ENCODE results near the gene NDUFA11.
"Not testable (repeated sequence)": the region's sequence is repeated elsewhere in the genome, so short reads cannot be mapped to it uniquely, and the experiment has no call there.

The NDUFA11 gene

DNA sequence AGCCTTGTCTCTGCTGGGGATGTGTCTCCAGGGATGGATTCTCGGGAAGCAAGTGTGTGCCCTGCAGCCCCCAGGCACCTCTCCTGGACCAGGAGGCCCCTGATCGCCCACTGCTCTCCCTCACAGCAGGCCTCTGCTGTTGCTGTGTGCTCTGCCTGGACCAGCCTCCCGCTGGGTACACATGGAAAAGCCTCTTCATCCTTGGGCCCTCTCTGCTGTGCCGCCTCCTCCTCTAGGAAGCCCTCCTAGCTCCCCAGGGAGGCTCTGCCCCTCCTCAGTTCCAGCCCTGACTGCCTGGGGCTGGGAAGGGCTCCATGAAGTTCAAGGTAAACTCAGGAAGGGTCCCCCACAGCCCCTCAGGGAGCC is 12.0 kb downstream of the NDUFA11 start:
- peaks cover 3% of the 10 kb centered on the region for H3K27me3 ChIP-seq (ENCODE audit: control insufficient read depth, insufficient read depth, low read length)
- peaks cover 15% of the 10 kb centered on the region for H3K4me1 ChIP-seq (ENCODE audit: control insufficient read depth, insufficient read depth, low read length)
- peaks cover 11% of the 10 kb centered on the region for H3K36me3 ChIP-seq (ENCODE audit: control insufficient read depth, insufficient read depth, low read length)
- no peak overlapping the region for H3K27ac ChIP-seq (ENCODE audit: low read depth, low read length)
- no peak overlapping the region for H3K9ac ChIP-seq (ENCODE audit: low read length)
- H3K4me3 ChIP-seq (ENCODE audit: low read length), result no peak overlapping the region

DNA sequence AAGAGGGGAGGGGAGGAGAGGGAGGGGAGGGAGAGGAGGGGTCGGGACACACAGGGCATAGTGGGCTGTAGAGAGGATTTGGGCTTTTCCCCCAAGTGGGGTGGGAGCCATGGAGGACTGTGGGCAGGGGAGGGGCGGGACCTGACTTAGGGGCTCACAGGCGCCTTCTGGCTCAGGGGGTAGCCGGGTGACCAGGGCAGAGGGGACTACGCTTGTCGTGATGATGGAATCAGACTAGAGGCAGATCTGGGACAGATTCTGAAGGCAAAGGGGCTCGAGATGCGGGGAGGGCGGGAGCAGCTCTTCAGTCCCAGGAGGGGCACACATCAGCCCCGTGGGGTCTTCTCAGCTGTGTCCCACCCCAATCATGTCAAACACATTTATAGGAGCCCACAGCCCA is 13.5 kb downstream of the NDUFA11 start:
- Histone ChIP-seq H3K4me3 (ENCODE audit: low read length) (no peak overlapping the region), H3K9ac (ENCODE audit: low read length) (no peak overlapping the region), H3K36me3 (ENCODE audit: control insufficient read depth, insufficient read depth, low read length) (peaks cover 4% of the 10 kb centered on the region), H3K27ac (ENCODE audit: low read depth, low read length) (peak overlapping the region; percentile 58), H3K4me1 (ENCODE audit: control insufficient read depth, insufficient read depth, low read length) (peaks cover 15% of the 10 kb centered on the region), H3K27me3 (ENCODE audit: control insufficient read depth, insufficient read depth, low read length) (peaks cover 3% of the 10 kb centered on the region)

DNA sequence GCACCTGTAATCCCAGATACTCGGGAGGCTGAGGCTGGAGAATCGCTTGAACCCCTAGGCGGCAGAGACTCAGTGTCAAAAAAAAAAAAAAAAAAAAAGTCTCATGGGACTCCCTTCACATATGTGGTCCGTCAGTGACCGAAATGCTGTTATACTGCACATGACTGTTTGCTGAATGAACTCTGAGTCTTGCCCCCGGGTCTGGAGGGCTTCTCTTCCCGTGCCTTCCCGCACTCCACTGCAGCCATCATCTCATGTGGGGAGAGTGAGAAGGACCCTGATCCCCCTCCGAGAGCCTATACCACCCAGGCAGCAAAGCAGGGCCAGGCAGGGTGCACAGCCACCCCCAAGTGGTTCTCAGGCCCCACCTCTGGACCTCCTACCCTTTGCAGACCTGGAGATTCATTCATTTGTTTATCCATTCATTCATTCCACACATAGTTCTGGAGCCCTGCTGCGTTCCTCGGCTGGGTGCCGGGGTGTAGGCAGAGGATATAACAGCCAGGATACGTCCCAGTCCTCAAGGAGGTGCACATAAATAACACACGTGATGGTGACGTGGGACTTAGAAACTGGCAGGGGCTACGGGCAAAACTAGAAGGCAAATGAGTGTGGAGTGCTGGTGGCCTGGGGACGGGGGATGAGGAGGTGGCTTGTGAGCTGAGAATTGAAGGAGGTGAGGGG is 14.2 kb downstream of the NDUFA11 start:
- Histone ChIP-seq H3K27ac (ENCODE audit: low read depth, low read length) (peak overlapping the region; percentile 58), H3K4me3 (ENCODE audit: low read length) (no peak overlapping the region), H3K27me3 (ENCODE audit: control insufficient read depth, insufficient read depth, low read length) (peaks cover 3% of the 10 kb centered on the region), H3K4me1 (ENCODE audit: control insufficient read depth, insufficient read depth, low read length) (peaks cover 15% of the 10 kb centered on the region), H3K9ac (ENCODE audit: low read length) (no peak overlapping the region), H3K36me3 (ENCODE audit: control insufficient read depth, insufficient read depth, low read length) (no peaks in the 10 kb centered on the region)

DNA sequence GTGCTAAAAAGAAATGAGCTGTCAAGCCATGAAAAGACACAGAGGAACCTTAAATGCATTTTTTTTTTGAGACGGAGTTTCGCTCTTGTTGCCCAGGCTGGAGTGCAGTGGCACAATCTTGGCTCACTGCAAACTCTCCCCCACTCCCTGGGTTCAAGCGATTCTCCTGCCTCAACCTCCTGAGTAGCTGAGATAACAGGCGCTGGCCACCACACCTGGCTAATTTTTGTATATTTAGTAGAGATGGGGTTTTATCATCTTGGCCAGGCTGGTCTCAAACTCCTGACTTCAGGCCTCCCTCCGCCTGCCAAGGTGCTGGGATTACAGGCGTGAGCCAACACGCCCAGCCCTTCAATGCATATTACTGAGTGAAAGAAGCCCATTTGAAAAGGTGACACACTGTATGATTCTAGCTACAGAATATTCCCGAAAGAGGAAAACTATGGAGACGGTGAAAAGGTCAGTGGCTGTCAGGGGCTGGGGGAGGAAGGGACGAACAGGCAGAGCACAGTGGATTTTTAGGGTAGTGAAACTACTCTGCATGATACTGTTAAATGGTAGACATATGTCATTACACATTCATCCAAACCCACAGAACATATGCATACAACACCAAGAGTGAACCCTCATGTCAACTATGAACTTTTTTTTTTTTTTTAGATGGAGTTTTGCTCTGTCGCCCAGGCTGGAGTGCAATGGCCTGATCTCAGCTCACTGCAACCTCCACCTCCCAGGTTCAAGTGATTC is 19.4 kb downstream of the NDUFA11 start:
- not testable (repeated sequence) for H3K4me3 ChIP-seq (ENCODE audit: low read length); H3K27ac ChIP-seq (ENCODE audit: low read depth, low read length); H3K27me3 ChIP-seq (ENCODE audit: control insufficient read depth, insufficient read depth, low read length); H3K9ac ChIP-seq (ENCODE audit: low read length); H3K36me3 ChIP-seq (ENCODE audit: control insufficient read depth, insufficient read depth, low read length)
- H3K4me1 ChIP-seq (ENCODE audit: control insufficient read depth, insufficient read depth, low read length), result peaks cover 12% of the 10 kb centered on the region

DNA sequence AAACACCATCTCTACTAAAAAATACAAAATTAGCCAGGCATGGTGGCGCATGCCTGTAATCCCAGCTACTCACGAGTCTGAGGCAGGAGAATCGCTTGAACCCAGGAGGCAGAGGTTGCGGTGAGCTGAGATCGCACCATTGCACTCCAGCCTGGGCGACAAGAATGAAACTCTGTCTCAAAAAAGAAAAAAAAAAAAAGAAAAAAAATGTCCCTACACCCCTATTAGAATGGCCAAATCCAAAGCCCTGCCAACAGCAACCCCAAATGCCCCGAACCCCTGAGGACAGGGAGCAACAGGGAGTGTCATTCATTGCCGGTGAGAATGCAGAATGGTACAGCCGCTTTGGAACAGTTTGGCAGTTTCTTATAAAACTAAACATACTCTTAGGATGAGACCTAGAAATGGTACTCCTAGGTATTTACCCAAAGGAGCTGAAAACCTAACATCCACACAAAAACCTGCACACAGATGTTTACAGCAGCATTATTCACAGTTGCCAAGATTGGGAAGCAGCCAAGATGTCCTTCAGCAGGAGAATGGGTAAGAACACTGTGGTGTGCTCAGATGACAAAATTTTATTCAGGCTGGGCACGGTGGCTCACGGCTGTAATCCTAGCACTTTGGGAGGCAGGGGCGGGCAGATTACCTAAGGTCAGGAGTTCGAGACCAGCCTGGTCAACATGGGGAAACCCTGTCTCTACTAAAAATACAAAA is 20.3 kb downstream of the NDUFA11 start:
- peaks cover 12% of the 10 kb centered on the region for H3K4me1 ChIP-seq (ENCODE audit: control insufficient read depth, insufficient read depth, low read length)
- H3K4me3 ChIP-seq (ENCODE audit: low read length); H3K9ac ChIP-seq (ENCODE audit: low read length); H3K27me3 ChIP-seq (ENCODE audit: control insufficient read depth, insufficient read depth, low read length); H3K36me3 ChIP-seq (ENCODE audit: control insufficient read depth, insufficient read depth, low read length): not testable (repeated sequence)
- peak overlapping the region; percentile 37 for H3K27ac ChIP-seq (ENCODE audit: low read depth, low read length)

DNA sequence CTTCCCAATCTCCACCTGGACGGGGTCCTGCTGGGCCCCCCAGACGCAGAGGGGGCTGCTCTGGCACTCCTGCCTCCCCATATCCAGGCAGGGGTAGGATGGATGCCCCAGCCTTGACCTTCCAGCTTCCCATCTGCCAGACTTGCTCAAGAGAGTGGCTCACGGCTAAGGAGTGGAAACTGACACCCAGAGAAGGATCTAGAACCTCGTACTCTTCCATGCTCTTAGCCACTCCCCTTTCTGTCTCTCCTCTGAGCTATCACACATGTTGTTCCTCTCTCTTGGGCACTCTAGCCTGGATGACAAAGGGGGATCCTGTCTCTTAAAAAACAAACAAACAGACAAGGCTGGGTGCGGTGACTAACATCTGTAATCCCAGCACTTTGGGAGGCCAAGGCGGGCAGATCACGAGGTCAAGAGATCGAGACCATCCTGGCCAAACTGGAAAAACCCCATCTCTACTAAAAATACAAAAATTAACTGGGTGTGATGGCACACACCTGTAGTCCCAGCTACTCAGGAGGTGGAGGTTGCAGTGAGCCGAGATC is 21.1 kb downstream of the NDUFA11 start:
- no peak overlapping the region for H3K4me3 ChIP-seq (ENCODE audit: low read length)
- no peaks in the 10 kb centered on the region for H3K36me3 ChIP-seq (ENCODE audit: control insufficient read depth, insufficient read depth, low read length)
- H3K27ac ChIP-seq (ENCODE audit: low read depth, low read length), result peak overlapping the region; percentile 40
- H3K9ac ChIP-seq (ENCODE audit: low read length), result no peak overlapping the region
- H3K4me1 ChIP-seq (ENCODE audit: control insufficient read depth, insufficient read depth, low read length), result peaks cover 12% of the 10 kb centered on the region
- no peaks in the 10 kb centered on the region for H3K27me3 ChIP-seq (ENCODE audit: control insufficient read depth, insufficient read depth, low read length)

DNA sequence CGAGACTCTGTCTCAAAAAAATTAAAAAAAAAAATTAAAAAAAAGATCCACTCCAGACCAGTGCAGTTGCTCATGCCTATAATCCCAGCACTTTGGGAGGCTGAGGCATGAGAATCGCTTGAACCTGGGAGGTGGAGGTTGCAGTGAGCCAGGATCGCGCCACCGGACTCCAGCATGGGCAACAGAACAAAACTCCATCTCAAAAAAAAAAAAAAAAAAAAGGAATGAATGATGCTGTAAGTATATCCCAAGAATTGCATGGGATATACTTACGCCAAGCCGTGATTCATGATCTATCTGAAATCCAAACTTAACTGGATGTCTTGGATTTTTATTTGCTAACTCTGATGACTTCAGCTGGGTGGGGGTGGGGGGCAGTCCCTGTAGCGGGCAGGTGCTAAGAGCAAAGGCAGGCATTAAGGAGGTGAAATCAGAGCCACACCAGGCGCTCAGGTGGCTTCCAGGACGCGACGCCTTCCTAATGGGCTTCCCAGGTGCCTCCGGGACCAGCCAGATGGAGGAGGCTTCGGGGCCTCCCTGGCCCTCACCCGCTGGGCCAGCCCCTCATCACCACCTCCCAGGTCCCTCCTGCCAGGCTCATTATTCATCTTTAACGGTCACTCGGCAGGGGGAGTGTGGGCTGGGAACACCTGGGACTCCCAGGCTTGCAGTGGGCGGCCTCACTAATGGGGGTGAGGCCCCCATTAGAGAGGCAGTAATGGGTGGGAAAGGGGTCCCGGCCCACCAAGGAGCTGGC is 21.9 kb downstream of the NDUFA11 start:
- H3K27ac ChIP-seq (ENCODE audit: low read depth, low read length), result peak overlapping the region; percentile 40
- H3K9ac ChIP-seq (ENCODE audit: low read length), result no peak overlapping the region
- H3K36me3 ChIP-seq (ENCODE audit: control insufficient read depth, insufficient read depth, low read length), result no peaks in the 10 kb centered on the region
- H3K4me1 ChIP-seq (ENCODE audit: control insufficient read depth, insufficient read depth, low read length), result peaks cover 12% of the 10 kb centered on the region
- H3K4me3 ChIP-seq (ENCODE audit: low read length), result no peak overlapping the region
- H3K27me3 ChIP-seq (ENCODE audit: control insufficient read depth, insufficient read depth, low read length), result no peaks in the 10 kb centered on the region

DNA sequence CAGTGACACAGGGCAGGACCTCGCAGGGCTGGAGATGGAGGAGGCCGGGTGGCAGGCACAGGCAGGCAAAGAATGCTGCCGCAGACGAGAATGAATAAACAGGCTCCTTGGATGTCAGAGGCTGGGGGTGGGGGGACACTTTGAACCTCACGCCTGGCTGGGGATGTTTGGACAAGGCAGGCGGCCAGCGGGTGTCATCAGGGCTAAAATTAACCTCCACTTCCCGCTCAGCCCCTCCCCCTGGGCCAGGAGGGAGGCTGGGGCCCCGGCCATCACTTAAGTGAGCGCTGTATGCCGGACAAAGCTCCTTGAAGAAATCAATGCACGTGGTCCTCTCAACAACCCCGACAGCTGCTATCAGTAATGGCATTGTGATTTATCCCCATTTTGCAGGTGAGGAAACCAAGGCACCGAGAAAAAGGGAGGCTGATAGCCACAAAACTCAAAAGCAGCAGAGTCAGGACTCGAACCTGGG is 22.9 kb downstream of the NDUFA11 start:
- Histone ChIP-seq H3K4me3 (ENCODE audit: low read length) (no peak overlapping the region), H3K36me3 (ENCODE audit: control insufficient read depth, insufficient read depth, low read length) (no peaks in the 10 kb centered on the region), H3K27me3 (ENCODE audit: control insufficient read depth, insufficient read depth, low read length) (no peaks in the 10 kb centered on the region), H3K9ac (ENCODE audit: low read length) (no peak overlapping the region), H3K27ac (ENCODE audit: low read depth, low read length) (peak overlapping the region; percentile 72), H3K4me1 (ENCODE audit: control insufficient read depth, insufficient read depth, low read length) (peaks cover 12% of the 10 kb centered on the region)

DNA sequence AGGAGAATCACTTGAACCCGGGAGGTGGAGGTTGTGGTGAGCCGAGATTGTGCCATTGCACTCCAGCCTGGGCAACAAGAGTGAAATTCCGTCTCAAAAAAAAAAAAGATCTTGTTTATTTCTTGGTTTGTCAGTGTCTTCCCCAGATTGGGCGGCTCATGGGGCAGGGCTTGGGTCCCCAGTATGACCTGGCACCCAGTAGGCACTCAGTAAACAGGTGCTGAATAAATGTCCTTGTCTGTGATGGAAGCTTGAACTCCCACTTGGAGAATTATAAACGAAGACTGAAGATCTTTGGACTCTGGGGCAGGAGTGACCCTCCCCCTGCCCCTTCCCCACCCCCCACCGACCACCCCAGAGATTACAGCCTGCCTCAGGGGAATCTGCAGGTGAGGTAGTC is 23.4 kb downstream of the NDUFA11 start:
- no peak overlapping the region for H3K9ac ChIP-seq (ENCODE audit: low read length)
- H3K4me3 ChIP-seq (ENCODE audit: low read length), result no peak overlapping the region
- no peaks in the 10 kb centered on the region for H3K36me3 ChIP-seq (ENCODE audit: control insufficient read depth, insufficient read depth, low read length)
- H3K27ac ChIP-seq (ENCODE audit: low read depth, low read length), result peak overlapping the region; percentile 72
- peaks cover 12% of the 10 kb centered on the region for H3K4me1 ChIP-seq (ENCODE audit: control insufficient read depth, insufficient read depth, low read length)
- H3K27me3 ChIP-seq (ENCODE audit: control insufficient read depth, insufficient read depth, low read length), result no peaks in the 10 kb centered on the region

DNA sequence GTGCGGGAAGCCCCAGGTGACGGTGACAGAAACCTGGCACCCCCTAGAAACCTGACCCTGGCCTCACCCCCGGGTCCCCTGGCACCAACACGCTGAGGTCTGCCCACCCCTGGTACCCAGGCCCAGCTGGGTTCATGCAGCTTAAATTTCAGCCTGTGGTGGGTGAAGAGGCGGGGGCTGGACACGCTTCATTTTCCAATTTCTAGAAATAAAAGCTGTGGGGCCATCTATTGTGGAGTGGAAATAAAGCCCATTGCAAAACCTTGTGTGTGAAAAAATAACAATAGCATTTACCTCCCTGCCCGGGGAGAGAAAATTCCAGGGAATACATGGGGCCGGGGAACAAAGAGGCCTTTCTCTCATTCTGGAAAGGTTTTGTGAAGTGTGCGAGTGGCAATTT is 25.7 kb downstream of the NDUFA11 start:
- Histone ChIP-seq H3K27ac (ENCODE audit: low read depth, low read length) (no peak overlapping the region), H3K9ac (ENCODE audit: low read length) (no peak overlapping the region), H3K4me3 (ENCODE audit: low read length) (no peak overlapping the region), H3K36me3 (ENCODE audit: control insufficient read depth, insufficient read depth, low read length) (no peaks in the 10 kb centered on the region), H3K4me1 (ENCODE audit: control insufficient read depth, insufficient read depth, low read length) (peaks cover 12% of the 10 kb centered on the region), H3K27me3 (ENCODE audit: control insufficient read depth, insufficient read depth, low read length) (no peaks in the 10 kb centered on the region)

DNA sequence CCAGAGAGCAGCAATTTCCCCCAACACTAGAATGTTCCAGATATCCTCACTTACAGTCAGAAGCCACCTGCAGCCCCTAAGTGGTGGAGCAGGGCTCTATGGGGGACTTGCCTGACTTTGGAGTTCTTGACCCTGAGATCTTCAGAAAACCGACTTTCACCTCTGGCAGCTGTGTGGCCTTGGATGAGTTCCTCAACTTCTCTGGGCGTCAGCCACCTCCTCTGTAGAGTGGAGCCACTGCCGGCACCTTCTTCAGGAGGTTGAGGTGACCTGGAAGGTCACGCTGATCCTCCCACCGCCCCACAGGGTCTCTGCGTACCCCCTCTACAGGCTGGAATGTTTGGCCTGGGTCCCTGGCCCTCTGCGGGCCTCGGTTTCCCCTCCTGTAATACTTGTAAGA is 26.2 kb downstream of the NDUFA11 start:
- H3K4me1 ChIP-seq (ENCODE audit: control insufficient read depth, insufficient read depth, low read length), result peaks cover 12% of the 10 kb centered on the region
- no peak overlapping the region for H3K9ac ChIP-seq (ENCODE audit: low read length)
- H3K27me3 ChIP-seq (ENCODE audit: control insufficient read depth, insufficient read depth, low read length), result no peaks in the 10 kb centered on the region
- no peak overlapping the region for H3K27ac ChIP-seq (ENCODE audit: low read depth, low read length)
- H3K36me3 ChIP-seq (ENCODE audit: control insufficient read depth, insufficient read depth, low read length), result no peaks in the 10 kb centered on the region
- no peak overlapping the region for H3K4me3 ChIP-seq (ENCODE audit: low read length)

DNA sequence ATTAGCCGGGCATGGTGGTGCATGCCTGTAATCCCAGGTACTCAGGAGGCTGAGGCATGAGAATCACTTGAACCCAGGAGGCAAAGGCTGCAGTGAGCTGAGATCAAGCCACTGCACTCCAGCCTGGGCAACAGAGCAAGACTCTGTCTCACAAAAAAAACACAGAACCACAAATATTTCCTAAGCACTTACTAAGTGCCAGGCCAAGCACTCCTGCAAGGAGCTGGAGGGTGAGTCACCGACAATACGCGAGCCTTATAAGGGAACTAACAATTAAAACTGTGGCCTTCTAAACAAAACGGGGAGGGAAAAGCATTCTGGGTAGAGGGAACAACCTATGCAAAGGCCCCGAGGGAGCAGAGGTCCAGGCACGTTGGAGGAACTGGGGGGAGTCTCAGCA is 29.1 kb downstream of the NDUFA11 start:
- H3K9ac ChIP-seq (ENCODE audit: low read length); H3K36me3 ChIP-seq (ENCODE audit: control insufficient read depth, insufficient read depth, low read length); H3K4me3 ChIP-seq (ENCODE audit: low read length); H3K4me1 ChIP-seq (ENCODE audit: control insufficient read depth, insufficient read depth, low read length); H3K27ac ChIP-seq (ENCODE audit: low read depth, low read length); H3K27me3 ChIP-seq (ENCODE audit: control insufficient read depth, insufficient read depth, low read length): not testable (repeated sequence)

All from rectal smooth muscle tissue (tissue), 1 donor.